Pancreas (tissue), 10 donors: Measurements from ENCODE around the gene NEIL3. TPM values are rescaled to one million over a fixed set of nuclear protein-coding genes. Genes with fewer than 3 reads are reported as not detected.

Experiments used
- ATAC-seq, 4 donors: fragments of 200-7000 bp; cut with Tn5 transposase; one replicate each; pipeline versions ENCODE4 v1.8.0 to v1.9.1; 2020; ENCODE audit warnings: mild to moderate bottlenecking in 4 of 4, moderate library complexity in 4 of 4
- DNase-seq, 6 donors: peaks; one replicate each; pipeline ENCODE4 v3.0.0-alpha.2; 2020
- FAIRE-seq: peaks from 2 replicates; lab custom pipeline; 2012; peaks lifted over from hg19 to GRCh38; lab: Jason Lieb, UNC
- H3K27ac ChIP-seq, 4 donors: fragments of 200-600 bp; sonication (generic); 1 replicate in 3 of 4; 2 replicates in 1 of 4; pipeline versions ENCODE4 v1.5.0 to v1.8.0; 2020
- H3K27me3 ChIP-seq, 4 donors: fragments of 200-600 bp; one replicate each; pipeline ENCODE4 v1.8.0; 2021
- H3K36me3 ChIP-seq, 3 donors: fragments of 200-600 bp; sonication (generic) in 1 of 3; one replicate each; pipeline versions ENCODE4 v1.5.0 to v1.8.0; 2020 to 2021
- H3K4me1 ChIP-seq, 3 donors: fragments of 200-600 bp; one replicate each; pipeline ENCODE4 v1.8.0; 2021
- H3K4me3 ChIP-seq, 4 donors: fragments of 200-600 bp; sonication (generic) in 2 of 4; one replicate each; pipeline versions ENCODE4 v1.5.0 to v1.8.0; 2020 to 2021
- H3K9me3 ChIP-seq, 4 donors: fragments of 200-600 bp; one replicate each; pipeline ENCODE4 v1.8.0; 2021
- WGBS, 2 donors: extraction: QIAGEN DNeasy Blood & Tissue Kit; methylation state at CpG; one replicate each; pipeline ENCODE4 v1.1.7; 2013; 5-methylcytosine and 5-hydroxymethylcytosine counted together
- intact Hi-C, 3 donors: fragments of 100-400 bp; cut with DNase I; formaldehyde crosslinking; loops; one replicate each; pipeline versions ENCODE4 v1.11.1 to v1.14.2; 2022
- polyA plus RNA-seq, 2 donors: library from polyadenylated mRNA; stranded (reverse); fragments of 200-250 nt; gene quantifications; one replicate each; pipeline ENCODE4 v1.2.3, GENCODE V29; 2013
- total RNA-seq, 6 donors: library from RNA; stranded (reverse); fragmentation: NEBNext Ultra II Directional in 4 of 6; extraction: Animal tissue kit (Norgen Biotek cat#: 25700) in 4 of 6; gene quantifications; one replicate each; pipeline versions ENCODE4 v1.2.1 to v1.2.4, GENCODE V29; 2021 to 2023
- TF ChIP-seq, protein P1 (sequence below), 4 donors: fragments of 200-600 bp; sonication (generic) in 3 of 4; IDR thresholded peaks; one replicate each; pipeline versions ENCODE4 v1.5.0 to v1.8.0; 2021; ENCODE audit warnings: antibody characterized with exemption in 4 of 4
- donor health status: healthy with polysubstance abuse.
- donor health status: DM: no; HTN: no; CAD: no; lungs with moderate emphysema.
- donor health status: DM: no; HTN: no; CAD: no.
- donor health status: control.
- donor health status: control.
- donor health status: Bipolar disorder and iron deficiency.
- donor health status: DM: yes; HTN: yes; CAD: no.
- donor health status: DM: no; HTN: no; CAD: no.
- donor health status: DM: no; HTN: no; CAD: no.
- donor health status: DM: yes; HTN: yes; CAD: no.

Gene NEIL3
- total and polyA plus RNA-seq, 8 donors: 0.09 to 0.25 (median 0.18) TPM; not detected in 5

DNA sequence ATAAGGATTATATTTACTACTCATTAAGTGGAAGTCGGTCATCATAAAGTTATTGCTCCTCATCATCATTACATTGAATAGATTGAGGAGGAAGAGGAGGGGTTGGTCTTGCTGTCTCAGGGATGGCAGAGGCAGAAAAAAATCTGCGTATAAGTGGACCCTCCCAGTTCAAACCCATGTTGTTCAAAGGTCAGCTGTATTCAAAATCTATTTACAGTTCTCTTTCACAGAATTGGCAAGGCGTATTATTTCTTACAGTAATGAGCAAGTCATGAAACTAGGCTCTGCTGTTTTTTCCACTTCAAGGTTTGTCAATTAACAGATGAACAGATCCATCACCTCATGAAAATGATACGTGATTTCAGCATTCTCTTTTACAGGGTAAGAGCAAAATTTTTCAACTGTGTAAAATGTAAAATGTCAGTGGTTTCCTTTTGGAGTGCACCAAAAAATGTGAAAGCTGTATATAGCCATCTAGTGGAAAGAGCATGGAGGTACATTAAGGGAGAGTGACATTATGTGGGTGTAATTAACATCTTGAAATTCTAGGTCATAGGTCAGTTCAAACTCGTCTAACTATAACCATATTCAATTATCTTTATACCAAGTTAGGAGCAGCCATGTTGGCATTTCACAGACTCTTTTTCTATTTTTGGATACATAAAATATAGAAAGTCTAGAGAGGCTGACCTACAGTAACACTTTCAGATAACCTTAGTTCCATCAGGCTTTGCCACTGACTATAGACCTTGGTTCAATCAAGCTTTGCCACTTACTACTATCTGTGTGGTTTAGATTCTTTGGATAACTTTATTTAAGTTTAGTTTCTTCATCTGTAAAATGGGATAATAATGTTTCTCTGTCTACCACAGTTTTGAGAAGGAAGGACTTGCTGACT, 30.1 kb downstream of the NEIL3 start:
- Histone ChIP-seq H3K27ac (no peak overlapping the region), H3K4me3 (no peak overlapping the region), H3K27me3 (no peaks in the 10 kb centered on the region), H3K9me3 (no peaks in the 10 kb centered on the region), H3K4me1 (no peaks in the 10 kb centered on the region), H3K36me3 (no peaks in the 10 kb centered on the region)
- FAIRE-seq: peak; percentile 85
- WGBS, 2 donors: 27 to 35% methylated on average over 5 of the region's 5 CpGs
- intact Hi-C loops: no loop called here
- no peak for DNase-seq
- peak; percentile 46 to 89 (median 82) for ATAC-seq
- TF ChIP-seq, protein P1, sequence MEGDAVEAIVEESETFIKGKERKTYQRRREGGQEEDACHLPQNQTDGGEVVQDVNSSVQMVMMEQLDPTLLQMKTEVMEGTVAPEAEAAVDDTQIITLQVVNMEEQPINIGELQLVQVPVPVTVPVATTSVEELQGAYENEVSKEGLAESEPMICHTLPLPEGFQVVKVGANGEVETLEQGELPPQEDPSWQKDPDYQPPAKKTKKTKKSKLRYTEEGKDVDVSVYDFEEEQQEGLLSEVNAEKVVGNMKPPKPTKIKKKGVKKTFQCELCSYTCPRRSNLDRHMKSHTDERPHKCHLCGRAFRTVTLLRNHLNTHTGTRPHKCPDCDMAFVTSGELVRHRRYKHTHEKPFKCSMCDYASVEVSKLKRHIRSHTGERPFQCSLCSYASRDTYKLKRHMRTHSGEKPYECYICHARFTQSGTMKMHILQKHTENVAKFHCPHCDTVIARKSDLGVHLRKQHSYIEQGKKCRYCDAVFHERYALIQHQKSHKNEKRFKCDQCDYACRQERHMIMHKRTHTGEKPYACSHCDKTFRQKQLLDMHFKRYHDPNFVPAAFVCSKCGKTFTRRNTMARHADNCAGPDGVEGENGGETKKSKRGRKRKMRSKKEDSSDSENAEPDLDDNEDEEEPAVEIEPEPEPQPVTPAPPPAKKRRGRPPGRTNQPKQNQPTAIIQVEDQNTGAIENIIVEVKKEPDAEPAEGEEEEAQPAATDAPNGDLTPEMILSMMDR (IDR thresholded peaks at IDR 0.05): peak in 3 of 4 donors; percentile 37 to 54 (median 53)

DNA sequence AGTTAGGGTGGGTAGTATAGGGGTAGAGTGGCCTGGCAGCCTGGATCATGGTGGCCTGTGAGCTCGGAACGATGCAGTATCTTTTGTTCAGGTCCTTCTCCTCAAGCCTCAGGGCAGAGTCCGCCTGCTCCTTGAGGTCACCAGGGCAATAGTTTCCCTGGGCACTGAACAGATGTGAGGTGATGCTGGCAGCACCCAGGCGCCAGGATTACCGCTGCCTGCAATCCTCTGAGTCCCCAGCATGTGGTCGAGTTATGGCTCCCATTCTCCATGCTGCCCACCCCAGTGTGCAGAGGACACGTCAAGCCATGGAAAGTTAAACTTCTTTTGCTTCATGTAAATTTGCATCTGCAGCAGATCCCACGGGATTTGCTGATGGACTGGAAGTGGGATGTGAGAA, 38.7 kb downstream of the NEIL3 start:
- H3K36me3 ChIP-seq: no peaks in the 10 kb centered on the region
- DNase-seq (no peak), FAIRE-seq (no peak), ATAC-seq (no peak)
- no peaks in the 10 kb centered on the region for H3K9me3 ChIP-seq
- no peak overlapping the region for H3K27ac ChIP-seq
- TF ChIP-seq, protein P1 (IDR thresholded peaks at IDR 0.05): no peak
- no peak overlapping the region for H3K4me3 ChIP-seq
- 94 to 97% methylated on average over 8 of the region's 8 CpGs for WGBS, 2 donors
- intact Hi-C loops: no loop called here
- no peaks in the 10 kb centered on the region for H3K27me3 ChIP-seq
- H3K4me1 ChIP-seq: no peaks in the 10 kb centered on the region

DNA sequence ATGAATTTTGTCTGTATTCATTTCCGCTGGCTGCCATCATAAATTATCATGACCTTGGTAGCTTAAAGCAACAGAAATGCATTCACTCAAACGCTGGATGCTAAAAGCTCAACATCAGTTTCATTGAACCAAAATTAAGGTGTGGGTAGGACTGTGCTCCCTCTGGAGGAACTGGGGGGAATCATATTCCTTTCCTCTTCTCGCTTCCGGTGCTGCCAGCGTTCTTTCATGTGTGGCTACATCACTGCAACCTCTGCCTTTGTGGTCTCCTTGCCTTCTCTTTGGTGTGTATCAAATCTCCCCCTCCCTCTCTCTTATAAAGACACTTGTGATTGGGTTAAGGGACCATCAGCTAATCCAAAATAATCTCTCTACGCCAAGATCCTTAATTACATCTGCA, 39.5 kb downstream of the NEIL3 start:
- FAIRE-seq: no peak
- Histone ChIP-seq H3K4me3 (no peak overlapping the region), H3K4me1 (no peaks in the 10 kb centered on the region), H3K36me3 (no peaks in the 10 kb centered on the region), H3K27ac (no peak overlapping the region), H3K27me3 (no peaks in the 10 kb centered on the region), H3K9me3 (no peaks in the 10 kb centered on the region)
- intact Hi-C loops: no loop called here
- DNase-seq: no peak
- 95 to 99% methylated on average over 6 of the region's 6 CpGs for WGBS, 2 donors
- no peak for ATAC-seq
- TF ChIP-seq, protein P1 (IDR thresholded peaks at IDR 0.05): no peak

DNA sequence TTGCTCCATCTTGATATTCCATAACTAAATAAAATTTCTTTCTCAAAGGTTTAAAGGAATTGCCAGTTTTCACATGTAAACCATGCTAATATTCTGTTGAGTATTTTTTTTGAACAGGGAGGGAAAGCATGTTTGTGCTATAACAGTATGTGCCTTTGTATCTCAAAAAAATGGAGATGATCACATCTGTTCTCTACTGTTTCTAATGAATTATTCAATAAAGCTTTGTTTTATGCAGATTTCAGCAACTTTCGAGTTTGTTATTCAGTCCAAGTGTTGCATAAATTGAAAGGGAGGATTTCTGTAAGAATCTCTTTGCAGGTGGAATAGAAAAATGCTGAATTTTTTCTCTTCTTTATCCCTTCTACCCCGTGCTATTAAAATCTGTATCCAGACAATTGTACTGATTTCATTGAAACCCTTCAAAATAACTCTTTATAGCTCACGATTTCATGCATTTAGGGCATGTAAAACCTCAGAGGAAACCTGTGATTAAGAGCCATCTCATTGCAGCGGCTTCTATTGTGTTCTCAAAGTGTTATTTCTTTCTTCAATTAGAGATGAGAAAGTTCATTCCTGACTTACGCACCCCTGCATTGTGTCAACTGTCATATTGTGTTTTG, 42.1 kb downstream of the NEIL3 start:
- no peaks in the 10 kb centered on the region for H3K9me3 ChIP-seq
- DNase-seq: no peak
- H3K4me3 ChIP-seq: no peak overlapping the region
- intact Hi-C loops: no loop called here
- 93 to 95% methylated on average over 5 of the region's 5 CpGs for WGBS, 2 donors
- no peaks in the 10 kb centered on the region for H3K36me3 ChIP-seq
- H3K27ac ChIP-seq: no peak overlapping the region
- ATAC-seq: no peak
- no peak for FAIRE-seq
- H3K27me3 ChIP-seq: no peaks in the 10 kb centered on the region
- no peaks in the 10 kb centered on the region for H3K4me1 ChIP-seq
- TF ChIP-seq, protein P1 (IDR thresholded peaks at IDR 0.05): no peak

DNA sequence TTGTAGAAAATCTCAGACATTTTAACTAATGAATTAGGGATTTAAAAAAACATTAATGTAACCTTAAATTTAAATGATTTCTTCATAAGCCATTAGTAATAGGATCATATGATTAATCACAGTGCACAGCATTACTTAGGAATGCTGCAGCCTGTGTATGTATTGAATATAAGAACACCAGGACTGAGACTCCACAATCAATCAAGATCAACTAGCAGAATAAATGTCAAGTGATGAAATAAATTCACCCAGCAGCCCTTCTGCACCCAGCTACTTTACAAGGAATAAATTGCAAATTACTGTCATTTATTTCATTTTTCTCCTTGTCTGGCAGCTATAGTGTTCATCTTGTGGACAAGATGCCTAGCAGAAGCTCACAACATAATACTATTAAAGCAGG, 46.5 kb downstream of the NEIL3 start:
- H3K36me3 ChIP-seq: no peaks in the 10 kb centered on the region
- ATAC-seq: no peak
- no peak overlapping the region for H3K27ac ChIP-seq
- FAIRE-seq: no peak
- intact Hi-C loops: no loop called here
- no peak for DNase-seq
- TF ChIP-seq, protein P1 (IDR thresholded peaks at IDR 0.05): no peak
- H3K4me3 ChIP-seq: no peak overlapping the region
- H3K9me3 ChIP-seq: no peaks in the 10 kb centered on the region
- no peaks in the 10 kb centered on the region for H3K27me3 ChIP-seq
- no peaks in the 10 kb centered on the region for H3K4me1 ChIP-seq
